GM06990 (cell line): ENCODE measurements around the gene PRR35.

Experiments used
- DNase-seq: peaks from one replicate; pipeline ENCODE4 v3.0.0-alpha.2; 2011; ENCODE audit not compliant: insufficient read length; ENCODE audit errors: extremely low read depth
- H3K27me3 ChIP-seq: replicated peaks from 2 replicates; pipeline ENCODE4 v1.6.0; 2011; ENCODE audit warnings: low read length; ENCODE audit not compliant: control insufficient read depth, insufficient read depth
- H3K36me3 ChIP-seq: 2 replicates; pipeline ENCODE4 v1.5.1; 2011; ENCODE audit warnings: low read length; ENCODE audit not compliant: control insufficient read depth, insufficient read depth
- H3K4me3 ChIP-seq: replicated peaks from 2 replicates; pipeline ENCODE4 v1.5.1; 2011; ENCODE audit warnings: low read depth, mild to moderate bottlenecking, control low read depth, low read length
- CTCF ChIP-seq: IDR thresholded peaks from 2 replicates; pipeline ENCODE4 v1.5.1; 2011; ENCODE audit warnings: low read length, control low read depth, mild to moderate bottlenecking, inconsistent platforms; ENCODE audit not compliant: insufficient read depth, poor library complexity, severe bottlenecking

Gene PRR35

GRCh38 chr16:540645-541340 lies 19.4 kb upstream of the PRR35 start:
- Histone ChIP-seq H3K36me3 (peaks cover 8% of the 10 kb centered on the region), H3K27me3 (no peaks in the 10 kb centered on the region), H3K4me3 (no peak overlapping the region)
- DNase-seq, result no peak
- no peak for TF ChIP-seq CTCF

- TF ChIP-seq CTCF, result no peak
- no peak overlapping the region for H3K4me3 ChIP-seq
- no peaks in the 10 kb centered on the region for H3K27me3 ChIP-seq
- peaks cover 3% of the 10 kb centered on the region for H3K36me3 ChIP-seq
- DNase-seq, result no peak
These were observed 16.7 kb upstream of the PRR35 start for GRCh38 chr16:543301-544164.

DNA sequence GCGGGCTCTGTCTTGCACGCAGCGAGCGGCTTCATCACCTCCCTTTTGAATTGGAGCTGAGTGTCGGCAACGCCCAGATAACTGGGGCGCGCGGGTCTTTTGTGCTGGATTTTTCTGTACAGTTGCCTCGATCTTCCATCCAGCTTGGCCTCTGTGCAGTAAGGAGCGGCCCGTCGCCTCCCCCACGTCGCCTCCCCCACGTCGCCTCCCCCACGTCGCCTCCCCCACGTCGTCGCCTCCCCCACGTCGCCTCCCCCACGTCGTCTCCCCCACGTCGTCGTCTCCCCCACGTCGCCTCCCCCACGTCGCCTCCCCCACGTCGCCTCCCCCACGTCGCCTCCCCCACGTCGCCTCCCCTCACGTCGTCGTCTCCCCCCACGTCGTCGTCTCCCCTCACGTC lies 15.7 kb upstream of the PRR35 start:
- TF ChIP-seq CTCF, result no peak
- no peak for DNase-seq
- H3K27me3 ChIP-seq, result no peaks in the 10 kb centered on the region
- no peak overlapping the region for H3K4me3 ChIP-seq
- H3K36me3 ChIP-seq, result peaks cover 3% of the 10 kb centered on the region

- peaks cover 10% of the 10 kb centered on the region for H3K36me3 ChIP-seq
- peak; percentile 84 for DNase-seq
- no peaks in the 10 kb centered on the region for H3K27me3 ChIP-seq
- no peak overlapping the region for H3K4me3 ChIP-seq
- TF ChIP-seq CTCF, result peak; percentile 67
These were observed 13.1 kb upstream of the PRR35 start for GRCh38 chr16:546909-547770.

GRCh38 chr16:548586-548985 lies 11.6 kb upstream of the PRR35 start:
- Histone ChIP-seq H3K4me3 (no peak overlapping the region), H3K27me3 (no peaks in the 10 kb centered on the region), H3K36me3 (peaks cover 13% of the 10 kb centered on the region)
- TF ChIP-seq CTCF, result no peak
- DNase-seq, result no peak
